CD4-positive, alpha-beta T cell (primary cell): ENCODE measurements around the gene MYO5C. TPM values are rescaled to one million over a fixed set of nuclear protein-coding genes. Genes with fewer than 3 reads are reported as not detected.

Experiments
- ATAC-seq: fragments of 200-7000 bp; cut with Tn5 transposase; one replicate; pipeline ENCODE4 v1.10.0; 2022; ENCODE audit warnings: mild to moderate bottlenecking; ENCODE audit not compliant: poor library complexity
- CTCF ChIA-PET: fragments of 350-600 bp; sonication (Branson Sonifier 250); formaldehyde crosslinking; loops from one replicate; lab custom pipeline; 2021; ENCODE audit warnings: antibody characterized with exemption, inconsistent platforms; lab: Charles Lee
- POLR2A ChIA-PET: fragments of 350-600 bp; sonication (Branson Sonifier 250); formaldehyde crosslinking; loops from one replicate; lab custom pipeline; 2021; ENCODE audit warnings: antibody characterized with exemption, inconsistent platforms; lab: Charles Lee
- DNase-seq, 14 experiments: peaks; one replicate each; pipeline ENCODE4 v3.0.0-alpha.2; 2013 to 2020; ENCODE audit warnings: mixed read lengths in 2 of 14
- H3K27ac ChIP-seq, 2 donors: one replicate each; pipeline versions ENCODE4 v1.5.1 to v1.7.0; 2013; ENCODE audit warnings: low read length in 2 of 2, low read depth in 1 of 2, mild to moderate bottlenecking in 1 of 2
- H3K27me3 ChIP-seq, 2 experiments: 1 replicate in 1 of 2; 2 replicates in 1 of 2; pipeline versions ENCODE4 v1.6.1 to v1.7.0; 2013; ENCODE audit warnings: low read length in 2 of 2, control low read depth in 1 of 2, mild to moderate bottlenecking in 1 of 2, moderate library complexity in 1 of 2; ENCODE audit not compliant: insufficient read depth in 2 of 2, control insufficient read depth in 1 of 2
- H3K36me3 ChIP-seq: one replicate; pipeline ENCODE4 v1.6.1; 2013; ENCODE audit warnings: low read length, control low read depth; ENCODE audit not compliant: insufficient read depth
- H3K4me1 ChIP-seq: one replicate; pipeline ENCODE4 v1.6.1; 2013; ENCODE audit warnings: low read length, control low read depth; ENCODE audit not compliant: insufficient read depth
- H3K4me3 ChIP-seq: one replicate; pipeline ENCODE4 v1.5.1; 2013; ENCODE audit warnings: mild to moderate bottlenecking, low read length, moderate library complexity
- H3K9me3 ChIP-seq, 2 experiments: 1 replicate in 1 of 2; 2 replicates in 1 of 2; pipeline versions ENCODE4 v1.6.1 to v1.7.0; 2013; ENCODE audit warnings: low read length in 2 of 2, mild to moderate bottlenecking in 2 of 2, control low read depth in 1 of 2, moderate library complexity in 1 of 2; ENCODE audit not compliant: control insufficient read depth in 1 of 2, insufficient read depth in 1 of 2
- H3K27ac Mint-ChIP-seq: one replicate; pipeline ENCODE4 v1.8.0; 2020; ENCODE audit warnings: mixed read lengths
- H3K27me3 Mint-ChIP-seq: one replicate; pipeline ENCODE4 v1.8.0; 2021; ENCODE audit warnings: mixed read lengths
- H3K36me3 Mint-ChIP-seq: one replicate; pipeline ENCODE4 v1.8.0; 2021; ENCODE audit warnings: low read depth, mixed read lengths
- H3K4me1 Mint-ChIP-seq: one replicate; pipeline ENCODE4 v1.8.0; 2021; ENCODE audit warnings: low read depth, mixed read lengths
- H3K4me3 Mint-ChIP-seq: one replicate; pipeline ENCODE4 v1.8.0; 2020; ENCODE audit warnings: mild to moderate bottlenecking, mixed read lengths
- H3K9me3 Mint-ChIP-seq: one replicate; pipeline ENCODE4 v1.8.0; 2020; ENCODE audit warnings: mixed read lengths
- CTCF ChIP-seq: fragments of 200-600 bp; IDR thresholded peaks from one replicate; pipeline ENCODE4 v1.8.0; 2022; ENCODE audit warnings: antibody characterized with exemption, mild to moderate bottlenecking
- intact Hi-C, 2 experiments: fragments of 100-400 bp; cut with DNase I in 1 of 2; cut with micrococcal nuclease in 1 of 2; formaldehyde crosslinking; loops; one replicate each; pipeline versions ENCODE4 v1.15.1 to v1.9.0; 2023 to 2025; cut with DNase I, micrococcal nuclease
- total RNA-seq, 174 experiments: library from RNA in 2 of 174; stranded (reverse) in 2 of 174; gene quantifications; one replicate each; pipeline ENCODE4 v1.2.3 and lab custom pipeline; 2021 to 2026

MYO5C gene
- total RNA-seq, 2 experiments from 2014 or later, result 0.53 to 0.93 TPM

GRCh38 chr15:52220251-52220650 is 75.4 kb downstream of the MYO5C start:
- peaks cover 26% of the 10 kb centered on the region for H3K4me1 Mint-ChIP-seq
- intact Hi-C loops, result no loop called here
- H3K27ac ChIP-seq, result no peak overlapping the region

GRCh38 chr15:52218816-52219215 is 76.8 kb downstream of the MYO5C start:
- intact Hi-C loops, result no loop called here
- POLR2A ChIA-PET, result no interaction called here
- H3K4me3 Mint-ChIP-seq, result no peak overlapping the region
- H3K9me3 Mint-ChIP-seq, result no peaks in the 10 kb centered on the region
- H3K4me1 ChIP-seq, result peaks cover 28% of the 10 kb centered on the region
- no peaks in the 10 kb centered on the region for H3K36me3 ChIP-seq
- no peak overlapping the region for H3K4me3 ChIP-seq
- H3K4me1 Mint-ChIP-seq, result peaks cover 26% of the 10 kb centered on the region
- H3K27ac ChIP-seq, result no peak overlapping the region
- no peaks in the 10 kb centered on the region for H3K36me3 Mint-ChIP-seq
- CTCF ChIA-PET, result no interaction called here
- no peaks in the 10 kb centered on the region for H3K27me3 Mint-ChIP-seq
- no peak for ATAC-seq
- no peak for DNase-seq
- H3K27ac Mint-ChIP-seq, result no peak overlapping the region
- no peaks in the 10 kb centered on the region for H3K27me3 ChIP-seq
- H3K9me3 ChIP-seq, result no peaks in the 10 kb centered on the region
- no peak for TF ChIP-seq CTCF

More at GRCh38 chr15:52220251-52220650, 75.4 kb downstream of the MYO5C start:
- H3K27me3 Mint-ChIP-seq, result no peaks in the 10 kb centered on the region
- DNase-seq (no peak), ATAC-seq (no peak)
- H3K9me3 Mint-ChIP-seq, result no peaks in the 10 kb centered on the region
- H3K36me3 Mint-ChIP-seq, result no peaks in the 10 kb centered on the region
- TF ChIP-seq CTCF, result no peak
- POLR2A ChIA-PET, result interaction anchor here (0.6 to 3.2 kb wide), 3 partner anchors 15 to 174 kb away, joined by 3 to 40 read pairs (median 18); no protein-coding TSS in a partner anchor
- no peaks in the 10 kb centered on the region for H3K36me3 ChIP-seq
- H3K9me3 ChIP-seq, result no peaks in the 10 kb centered on the region
- H3K27ac Mint-ChIP-seq, result peak overlapping the region; percentile 24
- H3K4me1 ChIP-seq, result peaks cover 28% of the 10 kb centered on the region
- H3K27me3 ChIP-seq, result no peaks in the 10 kb centered on the region
- H3K4me3 ChIP-seq, result no peak overlapping the region
- H3K4me3 Mint-ChIP-seq, result no peak overlapping the region
- CTCF ChIA-PET, result interaction anchor here (0.7 to 2.7 kb wide), 2 partner anchors 12 to 511 kb away, joined by 4 to 17 read pairs; no protein-coding TSS in a partner anchor

GRCh38 chr15:52218371-52218770 is 77.2 kb downstream of the MYO5C start:
- no peak for TF ChIP-seq CTCF
- Mint-ChIP-seq H3K36me3 (no peaks in the 10 kb centered on the region), H3K27ac (no peak overlapping the region), H3K9me3 (no peaks in the 10 kb centered on the region), H3K27me3 (no peaks in the 10 kb centered on the region), H3K4me3 (no peak overlapping the region), H3K4me1 (peaks cover 24% of the 10 kb centered on the region)
- ATAC-seq (no peak), DNase-seq (peak in 1 of 14 experiments; percentile 18)
- Histone ChIP-seq H3K9me3 (no peaks in the 10 kb centered on the region), H3K4me1 (peaks cover 28% of the 10 kb centered on the region), H3K36me3 (no peaks in the 10 kb centered on the region), H3K27me3 (no peaks in the 10 kb centered on the region), H3K27ac (no peak overlapping the region), H3K4me3 (no peak overlapping the region)
- intact Hi-C loops, result no loop called here
- ChIA-PET CTCF (no interaction called here), POLR2A (no interaction called here)
